ENCODE results near the gene MIB2. TPM values are rescaled to one million over a fixed set of nuclear protein-coding genes. Genes with fewer than 3 reads are reported as not detected.
"Not testable (repeated sequence)": the region's sequence is repeated elsewhere in the genome, so short reads cannot be mapped to it uniquely, and the experiment has no call there.

Gene MIB2
- total RNA-seq, 1 experiment from 2014 or later: 49.6 TPM

DNA sequence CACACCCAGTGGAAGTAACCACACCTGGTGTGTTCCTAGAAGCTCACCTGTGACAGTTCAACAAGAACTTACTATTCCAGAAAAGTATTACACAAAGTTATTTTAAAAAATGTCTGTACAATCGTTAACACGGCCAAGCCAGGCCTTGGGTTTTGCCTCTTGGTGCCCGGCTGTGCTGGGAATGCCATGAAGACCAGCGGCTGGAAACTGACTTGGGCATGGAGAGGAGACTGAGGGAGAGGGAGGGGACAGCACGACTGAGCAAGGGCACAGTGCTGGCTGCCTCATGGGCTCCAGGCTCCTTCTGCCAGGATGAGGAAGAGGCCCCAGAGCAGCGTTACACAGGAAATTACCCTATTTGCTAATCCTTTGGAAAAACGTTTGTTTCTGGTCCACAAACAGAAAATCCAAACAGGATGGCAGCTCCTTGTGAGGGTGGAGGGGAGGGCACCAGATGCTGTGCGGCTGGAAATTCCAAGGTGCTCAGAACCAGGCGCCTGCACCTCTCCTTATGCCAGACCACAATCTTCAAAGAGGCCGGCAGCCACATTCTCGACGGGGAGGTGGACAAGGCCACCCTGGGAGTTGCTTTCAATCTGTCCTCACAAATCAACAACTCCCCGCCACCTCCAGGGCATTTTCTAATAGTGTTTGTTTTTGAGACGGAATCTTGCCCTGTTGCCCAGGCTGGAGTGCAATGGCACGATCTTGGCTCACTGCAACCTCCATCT, 47.7 kb downstream of the MIB2 start:
- peak; percentile 54 to 69 for DNase-seq
- Histone ChIP-seq H3K4me1 (peaks cover 14% of the 10 kb centered on the region), H3K36me3 (peaks cover 19% of the 10 kb centered on the region), H3K27ac (peak overlapping the region; percentile 58)
- not testable (repeated sequence) for H3K4me3 ChIP-seq; H3K9me3 ChIP-seq (replicated peaks); H3K27me3 ChIP-seq

DNA sequence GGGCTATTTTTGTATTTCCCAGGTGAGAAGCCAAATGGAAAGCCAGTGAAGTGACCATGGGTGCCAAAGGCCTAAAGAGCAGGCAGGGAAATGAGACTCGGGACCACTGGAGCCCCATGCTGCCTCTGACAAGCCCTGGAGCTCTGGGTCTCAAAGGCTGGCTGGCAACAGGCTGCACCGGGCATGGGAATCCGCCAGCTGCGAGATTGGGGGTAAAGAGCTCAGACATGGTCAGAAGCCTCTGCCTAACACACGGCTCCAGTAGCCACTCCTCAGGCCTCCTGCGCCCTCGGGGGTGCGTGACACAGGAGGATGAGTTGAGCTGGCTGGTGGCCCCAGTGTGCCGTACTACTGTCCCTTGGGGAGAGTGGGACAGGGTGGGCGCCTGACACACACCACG, 49.0 kb downstream of the MIB2 start:
- Histone ChIP-seq H3K36me3 (peaks cover 22% of the 10 kb centered on the region), H3K4me1 (peaks cover 14% of the 10 kb centered on the region)
- H3K9me3 ChIP-seq (replicated peaks); H3K27ac ChIP-seq; H3K27me3 ChIP-seq; DNase-seq; H3K4me3 ChIP-seq: not testable (repeated sequence)

DNA sequence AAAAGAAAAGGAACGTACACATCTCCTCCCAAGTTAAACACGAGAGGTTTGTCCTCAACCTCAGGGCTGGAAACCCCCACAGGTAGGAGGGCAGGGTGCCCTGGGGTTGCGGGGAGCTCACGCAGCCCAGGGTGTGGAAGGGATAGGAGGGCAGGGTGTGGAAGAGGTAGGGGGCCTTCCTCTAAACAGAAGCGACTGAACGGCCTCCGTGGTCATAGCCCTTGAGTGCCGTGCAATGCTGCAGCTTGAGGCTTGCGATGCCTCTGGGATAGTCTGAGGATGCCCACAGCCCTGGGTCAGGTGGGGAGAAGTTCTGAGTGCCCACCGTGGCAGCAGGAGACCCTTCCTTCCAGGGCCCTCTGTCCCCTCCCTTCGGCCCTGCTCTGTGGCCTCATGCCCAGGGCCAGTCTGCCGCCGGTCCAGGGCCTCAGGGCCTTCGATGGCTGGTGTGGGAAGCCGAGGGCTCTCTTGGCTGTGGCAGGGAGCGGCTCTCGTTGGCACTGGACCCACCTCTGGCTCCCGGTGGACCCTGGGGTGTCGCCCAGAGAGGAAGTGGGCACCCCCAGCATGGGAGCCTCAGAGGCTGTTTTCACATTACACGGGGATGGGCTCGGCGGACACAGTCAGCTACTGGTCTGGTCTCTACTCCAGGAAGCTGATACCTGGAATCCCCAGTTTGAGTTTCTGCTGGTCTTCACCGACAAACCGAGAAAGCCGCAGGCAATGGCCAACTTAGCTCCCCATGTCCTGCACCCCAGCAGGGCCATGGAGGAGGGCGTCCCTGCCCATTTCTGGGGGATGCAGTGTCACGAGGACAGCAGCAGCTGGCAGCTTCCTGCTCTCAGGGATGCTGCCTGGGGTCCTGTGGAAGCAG, 49.9 kb downstream of the MIB2 start:
- no peaks in the 10 kb centered on the region for H3K9me3 ChIP-seq (replicated peaks)
- DNase-seq: no peak
- no peaks in the 10 kb centered on the region for H3K27me3 ChIP-seq
- no peak overlapping the region for H3K27ac ChIP-seq
- H3K36me3 ChIP-seq: peaks cover 22% of the 10 kb centered on the region
- peaks cover 14% of the 10 kb centered on the region for H3K4me1 ChIP-seq
- no peak overlapping the region for H3K4me3 ChIP-seq

DNA sequence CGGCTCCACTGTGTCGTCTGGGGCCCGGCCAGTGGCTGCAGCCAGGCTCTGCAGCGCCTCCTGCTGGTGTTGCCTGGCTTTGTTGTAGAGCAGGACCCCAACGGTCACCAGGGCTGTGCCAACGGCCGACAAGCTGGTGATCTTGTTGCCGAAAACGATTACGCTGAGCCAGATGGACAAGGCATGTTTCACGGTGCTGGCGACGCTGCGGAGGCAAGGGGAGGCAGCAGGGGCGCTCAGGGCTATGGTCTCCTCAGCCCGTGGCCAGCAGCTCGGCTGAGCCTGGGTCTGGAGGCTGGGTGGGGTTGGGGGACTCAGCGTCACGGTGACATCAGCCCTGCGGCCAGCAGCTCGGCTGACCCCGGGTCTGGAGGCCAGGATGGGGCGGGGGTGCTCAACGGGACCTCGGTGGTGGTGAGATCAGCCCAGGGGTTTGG, 50.5 kb downstream of the MIB2 start:
- H3K9me3 ChIP-seq (replicated peaks): no peaks in the 10 kb centered on the region
- peak; percentile 44 to 54 for DNase-seq
- no peaks in the 10 kb centered on the region for H3K27me3 ChIP-seq
- no peak overlapping the region for H3K4me3 ChIP-seq
- H3K36me3 ChIP-seq: peaks cover 25% of the 10 kb centered on the region
- H3K27ac ChIP-seq: no peak overlapping the region
- H3K4me1 ChIP-seq: peaks cover 11% of the 10 kb centered on the region

DNA sequence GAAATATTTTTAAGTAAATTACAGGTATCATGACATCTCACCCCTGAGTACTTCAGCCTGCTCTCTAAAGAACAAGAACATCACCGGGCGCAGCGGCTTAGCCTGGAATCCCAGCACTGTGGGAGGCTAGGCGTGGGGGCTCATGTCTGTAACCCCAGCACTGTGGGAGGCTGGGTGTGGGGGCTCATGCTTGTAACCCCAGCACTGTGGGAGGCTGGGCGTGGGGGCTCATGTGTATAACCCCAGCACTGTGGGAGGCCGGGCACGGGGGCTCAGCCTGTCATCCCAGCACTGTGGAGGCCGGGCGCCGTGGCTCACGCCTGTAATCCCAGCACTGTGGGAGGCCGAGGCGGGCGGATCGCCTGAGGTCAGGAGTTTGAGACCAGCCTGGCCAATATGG, 51.2 kb downstream of the MIB2 start:
- no peak overlapping the region for H3K4me3 ChIP-seq
- H3K4me1 ChIP-seq: peaks cover 11% of the 10 kb centered on the region
- no peaks in the 10 kb centered on the region for H3K9me3 ChIP-seq (replicated peaks)
- no peak overlapping the region for H3K27ac ChIP-seq
- H3K36me3 ChIP-seq: peaks cover 25% of the 10 kb centered on the region
- no peak for DNase-seq
- no peaks in the 10 kb centered on the region for H3K27me3 ChIP-seq

DNA sequence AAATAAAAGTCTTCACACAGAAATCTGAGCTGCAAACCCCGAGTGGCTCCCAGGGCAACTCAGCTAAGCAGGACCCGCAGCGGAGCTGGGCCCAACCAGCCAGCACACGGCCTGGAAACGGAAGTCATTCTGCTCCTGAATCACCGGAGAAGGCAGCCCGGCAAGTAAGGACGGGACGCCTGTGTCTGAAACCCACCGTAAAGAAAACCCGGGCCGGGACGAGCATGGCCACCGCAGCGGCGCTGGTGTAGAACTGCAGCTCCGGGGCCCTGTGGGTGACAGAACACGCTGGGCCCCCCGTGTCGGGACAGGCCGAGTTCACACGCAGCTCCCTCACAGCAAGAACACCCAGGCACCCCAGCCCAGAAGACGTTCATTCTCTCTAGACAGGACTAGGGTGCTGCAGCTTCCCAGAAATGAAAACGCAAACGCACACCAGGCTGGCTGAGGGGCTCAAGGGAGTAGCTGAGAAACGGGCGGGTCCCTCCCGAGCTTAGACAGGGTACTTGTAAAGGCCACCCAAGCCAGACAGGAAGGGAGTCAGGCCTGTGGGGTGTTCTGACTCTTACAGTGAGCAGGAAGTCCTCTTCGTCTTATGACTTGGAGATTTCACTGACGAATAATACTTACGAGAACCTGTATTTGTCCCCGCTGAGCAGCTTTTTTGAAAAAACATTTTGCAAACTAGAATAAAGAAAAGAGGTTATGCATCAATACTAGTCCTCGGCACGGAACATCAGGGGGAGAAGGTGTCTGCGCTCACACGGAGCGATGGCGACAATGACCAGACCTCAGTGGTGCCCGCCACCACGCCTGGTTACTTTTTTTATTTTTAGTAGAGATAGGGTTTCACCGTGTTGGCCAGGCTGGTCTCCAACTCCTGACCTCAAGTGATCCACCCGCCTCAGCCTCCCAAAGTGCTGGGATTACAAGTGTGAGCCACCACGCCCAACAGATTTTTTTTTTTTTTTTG, 54.5 kb downstream of the MIB2 start:
- Histone ChIP-seq H3K27ac (no peak overlapping the region), H3K9me3 (replicated peaks) (no peaks in the 10 kb centered on the region), H3K27me3 (no peaks in the 10 kb centered on the region), H3K4me3 (no peak overlapping the region), H3K36me3 (peaks cover 26% of the 10 kb centered on the region), H3K4me1 (no peaks in the 10 kb centered on the region)
- DNase-seq: no peak

DNA sequence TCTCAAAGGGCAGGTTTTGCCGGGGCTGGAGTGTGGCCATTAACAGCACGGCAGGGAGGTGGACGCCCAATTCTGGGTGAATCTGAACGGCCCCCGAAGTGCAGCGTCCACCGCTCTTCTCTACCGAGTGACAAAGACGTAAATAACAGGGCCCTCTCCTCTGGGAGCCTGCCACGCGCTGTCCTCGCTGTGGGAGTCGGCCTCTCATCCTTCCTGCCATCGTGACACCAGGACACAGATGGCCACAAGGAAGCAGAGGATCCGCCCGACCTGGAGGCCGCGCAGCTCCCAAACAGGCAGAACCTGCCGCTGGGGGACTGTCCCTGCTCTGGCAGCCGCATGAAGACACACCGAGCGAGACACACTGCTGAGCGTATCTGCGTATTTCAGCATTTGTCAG, 55.6 kb downstream of the MIB2 start:
- H3K36me3 ChIP-seq: peaks cover 15% of the 10 kb centered on the region
- no peak for DNase-seq

DNA sequence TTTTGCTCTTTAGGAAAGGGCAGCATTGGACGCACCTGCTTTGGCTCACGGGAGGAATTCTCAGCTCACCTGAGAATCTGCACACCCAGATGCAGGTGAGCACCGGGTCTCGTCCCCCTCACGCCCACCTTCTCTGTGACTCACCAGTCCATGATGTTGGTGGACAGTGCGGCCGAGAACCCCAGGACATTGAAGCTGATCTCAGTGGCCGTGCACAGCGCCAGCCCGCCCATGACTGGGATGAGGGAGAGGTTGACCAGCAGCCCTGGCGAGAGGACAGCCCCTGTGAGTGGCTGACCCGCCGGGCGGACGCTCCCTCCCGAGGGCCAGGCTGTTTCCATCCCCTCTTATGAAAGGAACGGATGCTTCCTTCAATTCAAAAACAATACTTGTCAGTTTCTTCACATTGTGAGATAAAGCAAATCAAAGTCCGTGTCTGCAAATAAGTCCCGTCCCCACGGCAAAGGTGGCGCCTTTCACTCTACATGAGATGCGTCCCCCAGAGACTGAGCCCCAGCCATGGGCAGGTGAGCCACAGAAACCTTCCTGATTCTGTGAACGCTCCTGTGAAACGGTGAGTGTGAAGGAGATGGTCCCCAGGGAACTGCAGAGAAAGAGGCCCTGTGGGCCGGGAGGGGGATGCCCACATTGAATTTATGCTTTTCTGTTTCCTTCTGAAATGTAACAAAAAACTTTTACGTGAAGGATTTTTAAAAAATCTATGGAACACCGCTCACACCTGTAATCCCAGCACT, 56.2 kb downstream of the MIB2 start:
- H3K36me3 ChIP-seq: peaks cover 9% of the 10 kb centered on the region
- H3K9me3 ChIP-seq (replicated peaks): no peaks in the 10 kb centered on the region
- H3K4me3 ChIP-seq: no peak overlapping the region
- no peak for DNase-seq
- H3K27me3 ChIP-seq: no peaks in the 10 kb centered on the region
- no peak overlapping the region for H3K27ac ChIP-seq
- no peaks in the 10 kb centered on the region for H3K4me1 ChIP-seq

More for the DNA sequence above, 55.6 kb downstream of the MIB2 start:
- no peaks in the 10 kb centered on the region for H3K9me3 ChIP-seq (replicated peaks)
- no peak overlapping the region for H3K27ac ChIP-seq
- no peak overlapping the region for H3K4me3 ChIP-seq
- no peaks in the 10 kb centered on the region for H3K4me1 ChIP-seq
- no peaks in the 10 kb centered on the region for H3K27me3 ChIP-seq

DNA sequence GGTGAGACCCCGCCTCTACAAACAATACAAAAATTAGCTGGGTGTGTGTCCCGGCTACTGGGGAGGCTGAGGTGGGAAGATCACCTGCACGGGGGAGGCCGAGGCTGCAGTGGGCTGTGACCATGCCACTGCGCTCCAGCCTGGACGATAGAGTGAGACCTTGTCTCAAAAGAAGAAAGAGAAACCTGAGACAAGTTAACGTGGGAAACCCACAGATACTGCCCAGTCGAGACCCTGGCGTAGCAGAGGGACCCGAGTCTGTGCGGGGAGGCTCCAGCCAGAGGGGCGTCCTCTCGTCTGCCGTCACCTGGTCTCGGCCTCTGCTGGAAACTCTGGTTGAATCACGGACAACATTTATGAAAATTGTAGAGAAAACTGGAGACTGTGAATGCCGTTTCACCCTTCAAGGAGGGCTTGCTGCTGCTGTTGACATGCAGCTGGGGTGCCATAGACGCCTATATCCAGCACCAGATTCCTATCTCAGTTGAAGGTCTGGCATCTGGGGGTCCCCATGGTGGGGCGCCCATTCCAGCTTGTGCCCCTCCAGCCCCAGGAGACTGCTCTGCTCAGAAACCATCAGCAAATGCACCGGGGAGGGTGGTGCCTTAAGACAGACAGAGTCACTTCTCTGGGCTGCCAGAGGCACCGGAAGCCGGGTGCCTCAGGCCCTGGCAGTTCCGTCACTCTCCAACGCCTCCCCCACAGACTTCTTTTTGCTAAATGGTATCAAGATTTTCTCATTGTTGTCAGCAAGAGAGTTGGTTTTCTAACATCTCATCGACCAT, 57.1 kb downstream of the MIB2 start:
- Histone ChIP-seq H3K27me3 (no peaks in the 10 kb centered on the region), H3K36me3 (peaks cover 7% of the 10 kb centered on the region), H3K9me3 (replicated peaks) (no peaks in the 10 kb centered on the region), H3K27ac (no peak overlapping the region), H3K4me1 (no peaks in the 10 kb centered on the region), H3K4me3 (no peak overlapping the region)
- no peak for DNase-seq

DNA sequence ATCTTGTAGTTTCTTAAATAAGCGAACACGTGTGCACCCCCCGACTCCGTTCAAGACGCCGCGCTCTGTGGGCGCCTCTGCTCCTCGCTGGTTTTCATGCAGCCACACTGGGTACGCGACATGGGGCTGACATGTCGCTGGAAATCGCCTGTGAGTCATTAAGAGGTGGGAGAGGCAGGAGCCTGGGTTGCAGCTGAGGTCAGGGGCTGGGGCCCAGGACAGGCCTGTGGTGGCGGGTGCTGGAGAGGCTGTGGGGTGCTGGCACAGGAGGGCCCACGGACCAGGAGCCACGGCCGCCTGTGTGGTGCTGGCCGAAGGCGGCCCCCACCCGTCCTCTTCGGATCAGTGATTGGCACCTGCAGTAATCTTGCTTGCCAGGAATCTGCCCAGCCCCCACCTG, 59.5 kb downstream of the MIB2 start:
- not testable (repeated sequence) for H3K4me1 ChIP-seq; H3K4me3 ChIP-seq; H3K36me3 ChIP-seq; H3K9me3 ChIP-seq (replicated peaks); H3K27me3 ChIP-seq; DNase-seq; H3K27ac ChIP-seq

DNA sequence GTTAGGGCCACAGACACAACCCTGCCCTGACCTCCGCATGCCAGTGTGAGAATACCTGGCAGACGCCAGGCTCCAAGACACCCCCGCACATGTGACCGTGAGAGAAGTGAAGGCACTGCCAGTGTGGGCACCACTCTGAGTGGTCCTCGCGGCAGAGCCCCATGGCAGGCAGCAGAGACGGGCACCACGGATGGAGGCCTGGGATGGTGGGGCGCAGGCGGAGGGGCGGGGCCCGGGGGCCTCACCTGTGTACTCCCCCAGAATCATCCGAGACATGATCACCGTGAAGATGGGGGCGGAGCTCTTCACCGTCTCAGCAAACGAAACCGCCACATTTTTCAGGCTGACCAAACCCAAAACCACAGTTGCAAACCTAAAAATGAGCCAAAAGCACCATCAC, 59.9 kb downstream of the MIB2 start:
- not testable (repeated sequence) for H3K36me3 ChIP-seq; H3K27me3 ChIP-seq; H3K4me3 ChIP-seq; H3K4me1 ChIP-seq; H3K27ac ChIP-seq; DNase-seq; H3K9me3 ChIP-seq (replicated peaks)

DNA sequence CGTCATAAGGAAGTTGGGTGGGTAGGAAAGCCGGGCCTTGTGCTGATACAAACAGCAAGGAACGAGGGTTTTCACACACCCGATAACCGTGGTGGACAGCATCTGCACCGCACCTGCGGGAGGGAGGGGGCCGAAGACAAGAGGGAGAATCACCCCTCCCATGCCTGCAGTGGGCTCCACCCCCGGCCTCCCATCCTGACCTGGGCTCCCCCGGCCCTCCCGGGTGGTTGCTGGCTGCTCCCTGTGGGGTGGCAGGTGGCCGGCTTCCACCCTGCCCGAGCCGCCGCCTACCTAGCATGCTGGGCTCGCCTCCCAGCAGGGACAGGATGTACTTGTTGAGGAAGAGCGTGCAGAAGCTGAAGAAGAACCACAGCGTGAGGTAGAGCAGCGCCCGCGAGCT, 60.8 kb downstream of the MIB2 start:
- not testable (repeated sequence) for H3K27me3 ChIP-seq; H3K9me3 ChIP-seq (replicated peaks); H3K4me3 ChIP-seq; H3K4me1 ChIP-seq; H3K27ac ChIP-seq; H3K36me3 ChIP-seq; DNase-seq

DNA sequence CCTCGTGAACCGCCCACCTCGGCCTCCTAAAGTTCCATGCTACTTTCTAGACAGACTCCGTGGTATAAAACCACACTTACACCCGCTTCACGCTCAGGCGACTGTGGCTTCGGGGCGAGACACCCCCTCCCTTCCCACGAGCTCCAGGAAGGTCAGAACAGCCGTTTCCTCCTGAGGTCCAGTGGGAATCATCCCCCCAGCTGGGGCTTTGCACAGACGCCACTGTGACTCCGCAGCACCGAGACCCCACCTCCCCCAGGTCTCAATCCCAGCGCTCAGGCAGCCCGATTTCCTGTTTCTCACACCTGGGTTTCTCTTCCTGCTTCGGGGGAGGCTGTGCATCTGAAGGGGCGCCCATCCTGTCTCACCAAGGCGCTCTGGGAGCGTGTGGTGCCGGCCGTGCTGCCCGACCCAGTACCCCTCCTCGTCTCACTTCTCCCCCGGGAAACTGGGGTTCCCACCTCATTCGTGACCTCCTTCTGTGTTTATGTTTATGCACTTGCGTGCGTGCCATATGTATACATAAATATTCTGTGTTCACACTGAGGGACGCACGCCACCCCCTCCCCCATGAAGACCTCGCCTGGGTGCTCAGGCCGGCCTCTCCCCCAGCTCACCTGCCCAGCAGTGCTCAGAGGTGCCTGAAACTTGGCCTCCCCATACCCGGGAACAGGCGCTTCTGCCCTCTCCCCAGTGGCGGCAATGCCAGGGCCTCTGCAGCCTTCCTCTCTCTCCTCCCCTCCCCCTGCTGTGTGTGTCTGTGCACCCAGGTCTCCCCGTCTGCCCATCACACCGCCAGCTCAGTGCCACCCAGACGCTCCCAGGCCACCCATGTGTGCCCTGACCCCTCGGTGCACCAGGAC, 62.6 kb downstream of the MIB2 start:
- Histone ChIP-seq H3K27me3 (no peaks in the 10 kb centered on the region), H3K27ac (no peak overlapping the region), H3K9me3 (replicated peaks) (no peaks in the 10 kb centered on the region), H3K36me3 (no peaks in the 10 kb centered on the region), H3K4me1 (no peaks in the 10 kb centered on the region), H3K4me3 (no peak overlapping the region)
- DNase-seq: no peak

All from SJCRH30 (cell line).